Muscle of arm (tissue), 14 donors: ENCODE data around the gene RSKR. TPM values are rescaled to one million over a fixed set of nuclear protein-coding genes. Genes with fewer than 3 reads are reported as not detected.
"Not testable (repeated sequence)": the region's sequence is repeated elsewhere in the genome, so short reads cannot be mapped to it uniquely, and the experiment has no call there.

Experiments used
- DNase-seq: peaks from one replicate; pipeline ENCODE4 v3.0.0-alpha.2; 2013
- long read RNA-seq, 11 donors: transcript quantifications; one replicate each; lab custom pipeline, GENCODE V29; 2026
- polyA plus RNA-seq, 12 donors: library from polyadenylated mRNA; unstranded; fragments of 120-200 nt; gene quantifications; one replicate each; pipeline ENCODE4 v1.2.1, GENCODE V29; 2013; ENCODE audit not compliant: insufficient read length in 12 of 12

The RSKR gene, protein sequence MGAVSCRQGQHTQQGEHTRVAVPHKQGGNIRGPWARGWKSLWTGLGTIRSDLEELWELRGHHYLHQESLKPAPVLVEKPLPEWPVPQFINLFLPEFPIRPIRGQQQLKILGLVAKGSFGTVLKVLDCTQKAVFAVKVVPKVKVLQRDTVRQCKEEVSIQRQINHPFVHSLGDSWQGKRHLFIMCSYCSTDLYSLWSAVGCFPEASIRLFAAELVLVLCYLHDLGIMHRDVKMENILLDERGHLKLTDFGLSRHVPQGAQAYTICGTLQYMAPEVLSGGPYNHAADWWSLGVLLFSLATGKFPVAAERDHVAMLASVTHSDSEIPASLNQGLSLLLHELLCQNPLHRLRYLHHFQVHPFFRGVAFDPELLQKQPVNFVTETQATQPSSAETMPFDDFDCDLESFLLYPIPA
- 10 to 100 TPM in 9 of 12 donors, 1 to 10 TPM in 2, not detected in 1; 8.0 to 32.5 (median 16.8) TPM for polyA plus RNA-seq
- long read RNA-seq, donor 1, transcript SGK494-211 (1 exons, 2,975 nt): major isoform, 15 of 15 reads
- long read RNA-seq, donor 1, partial matches to known transcripts: 0 of 15 reads
- long read RNA-seq, donor 1, other reads (novel, unspliced or antisense): 0 of 15 reads
- long read RNA-seq, donor 2, transcript SGK494-211 (1 exons, 2,975 nt): major isoform, 7 of 7 reads
- long read RNA-seq, donor 2, partial matches to known transcripts: 0 of 7 reads
- long read RNA-seq, donor 2, other reads (novel, unspliced or antisense): 0 of 7 reads
- long read RNA-seq, donor 3, partial matches to known transcripts: 0 of 2 reads
- long read RNA-seq, donor 3, other reads (novel, unspliced or antisense): 0 of 2 reads
- long read RNA-seq, donor 4, transcript SGK494-211 (1 exons, 2,975 nt): major isoform, 6 of 6 reads
- long read RNA-seq, donor 4, partial matches to known transcripts: 0 of 6 reads
- long read RNA-seq, donor 4, other reads (novel, unspliced or antisense): 0 of 6 reads
- long read RNA-seq, donor 5, transcript SGK494-211 (1 exons, 2,975 nt): major isoform, 15 of 15 reads
- long read RNA-seq, donor 5, partial matches to known transcripts: 0 of 15 reads
- long read RNA-seq, donor 5, other reads (novel, unspliced or antisense): 0 of 15 reads
- long read RNA-seq, donor 6, transcript SGK494-211 (1 exons, 2,975 nt): major isoform, 6 of 6 reads
- long read RNA-seq, donor 6, partial matches to known transcripts: 0 of 6 reads
- long read RNA-seq, donor 6, other reads (novel, unspliced or antisense): 0 of 6 reads
- long read RNA-seq, donor 7, transcript SGK494-211 (1 exons, 2,975 nt): major isoform, 5 of 5 reads
- long read RNA-seq, donor 7, partial matches to known transcripts: 0 of 5 reads
- long read RNA-seq, donor 7, other reads (novel, unspliced or antisense): 0 of 5 reads
- long read RNA-seq, donor 8, transcript SGK494-211 (1 exons, 2,975 nt): major isoform, 10 of 10 reads
- long read RNA-seq, donor 8, partial matches to known transcripts: 0 of 10 reads
- long read RNA-seq, donor 8, other reads (novel, unspliced or antisense): 0 of 10 reads
- long read RNA-seq, donor 9, partial matches to known transcripts: 0 of 3 reads
- long read RNA-seq, donor 9, other reads (novel, unspliced or antisense): 0 of 3 reads
- long read RNA-seq, donor 10, transcript SGK494-211 (1 exons, 2,975 nt): major isoform, 8 of 8 reads
- long read RNA-seq, donor 10, partial matches to known transcripts: 0 of 8 reads
- long read RNA-seq, donor 10, other reads (novel, unspliced or antisense): 0 of 8 reads
- long read RNA-seq, donor 11, transcript SGK494-211 (1 exons, 2,975 nt): major isoform, 13 of 13 reads
- long read RNA-seq, donor 11, partial matches to known transcripts: 0 of 13 reads
- long read RNA-seq, donor 11, other reads (novel, unspliced or antisense): 0 of 13 reads

GRCh38 chr17:28613931-28614381 lies at the start of gene RSKR:
RSKR (minus strand) TSS chr17:28614185; CDS start chr17:28614161, 24 bp downstream.
- no peak for DNase-seq

GRCh38 chr17:28663723-28664122 lies 49.7 kb upstream of the RSKR start:
- no peak for DNase-seq

GRCh38 chr17:28662527-28662829 lies 48.5 kb upstream of the RSKR start:
- no peak for DNase-seq

- DNase-seq: peak; percentile 96
Observed at GRCh38 chr17:28661635-28662526, 47.9 kb upstream of the RSKR start, which contains the start of the genes SDF2 and SUPT6H. SDF2 (minus strand) TSS chr17:28661906; CDS start chr17:28661876, 30 bp downstream. SUPT6H (plus strand) TSS chr17:28662205; CDS start chr17:28673402, 11,197 bp downstream.

- DNase-seq: not testable (repeated sequence)
Observed at GRCh38 chr17:28659497-28659881, 45.5 kb upstream of the RSKR start.

- not testable (repeated sequence) for DNase-seq
Observed at GRCh38 chr17:28658766-28659496, 44.9 kb upstream of the RSKR start.

GRCh38 chr17:28658342-28658741 lies 44.4 kb upstream of the RSKR start:
- DNase-seq: not testable (repeated sequence)

- no peak for DNase-seq
Observed at GRCh38 chr17:28657756-28658155, 43.8 kb upstream of the RSKR start.

DNA sequence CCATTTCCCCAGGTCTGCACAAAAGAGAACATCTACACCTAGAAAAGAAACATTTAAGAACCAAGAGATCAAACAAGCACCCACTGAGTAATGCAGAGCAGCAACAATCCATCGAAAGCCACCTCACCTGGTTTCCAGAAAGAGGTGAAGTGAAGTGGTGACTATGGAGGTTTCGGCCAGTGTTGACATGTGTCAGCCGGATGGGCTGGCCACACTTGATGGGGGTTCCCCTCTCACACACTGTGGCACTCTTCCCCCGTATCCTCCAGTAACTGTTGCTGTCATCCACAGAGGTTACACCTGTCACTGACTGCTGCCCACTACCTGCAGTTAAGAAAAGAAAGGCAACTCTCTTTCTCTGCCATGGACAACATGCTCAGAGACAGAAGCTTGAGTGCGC lies 41.2 kb upstream of the RSKR start:
- DNase-seq: no peak

DNA sequence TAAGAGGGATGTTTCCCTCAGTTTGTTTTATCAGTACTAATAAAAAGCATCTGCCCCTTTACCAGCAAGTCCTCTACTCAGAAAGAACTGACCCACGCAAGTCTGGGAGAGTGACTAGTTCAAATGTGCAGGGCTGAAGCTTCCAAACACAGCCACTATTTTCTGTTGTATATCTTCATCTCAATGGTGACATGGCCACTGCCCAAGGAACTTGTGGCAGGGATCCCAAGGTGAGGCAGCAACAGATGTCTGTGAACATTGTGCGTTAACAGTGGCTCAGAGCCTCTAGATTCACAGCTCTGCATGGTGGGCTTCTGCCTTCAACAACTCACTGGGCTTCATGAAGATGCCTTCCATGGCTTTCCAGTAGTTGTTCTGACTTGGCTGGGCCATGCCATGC lies 34.7 kb upstream of the RSKR start:
- no peak for DNase-seq

DNA sequence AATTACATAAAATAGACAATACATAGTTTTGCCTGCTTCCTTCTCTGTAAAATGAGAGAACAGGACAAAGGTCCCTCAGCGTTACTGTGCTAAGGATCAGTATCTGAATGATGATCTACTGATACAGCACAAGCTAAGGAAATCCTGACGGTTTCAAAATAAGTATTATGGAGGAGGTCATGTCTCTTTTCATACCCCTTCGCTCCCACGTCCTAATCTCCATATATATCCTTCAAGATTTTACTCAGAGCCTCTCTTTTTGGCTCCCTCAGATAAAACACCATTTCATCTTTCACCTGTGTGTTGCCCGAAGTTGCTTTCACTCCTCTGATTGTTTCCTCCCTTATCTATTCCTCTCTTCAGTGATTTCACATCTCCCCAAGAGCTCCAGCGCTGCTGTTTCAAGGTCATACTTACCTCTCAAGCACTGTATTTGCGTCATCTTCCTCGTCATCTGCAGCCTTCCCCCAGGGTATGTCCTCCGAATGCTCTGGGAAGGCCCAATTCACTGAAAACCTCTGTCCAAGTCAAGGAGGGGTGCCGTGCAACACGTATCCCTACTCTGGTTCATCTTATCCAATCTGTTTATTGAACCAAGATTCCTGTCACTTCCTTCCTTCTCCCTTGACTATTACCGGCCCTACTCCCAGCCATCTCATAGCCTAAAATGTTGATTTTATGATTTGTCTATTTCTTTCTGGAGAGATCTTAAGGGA lies 32.2 kb upstream of the RSKR start:
- DNase-seq: no peak

GRCh38 chr17:28645576-28645939 lies 31.6 kb upstream of the RSKR start:
- no peak for DNase-seq

GRCh38 chr17:28644787-28645575 lies 31.0 kb upstream of the RSKR start, which contains the start of gene BLTP2:
BLTP2 (minus strand) TSS chr17:28645158; CDS start chr17:28645056, 102 bp downstream.
- DNase-seq: peak; percentile 96

DNA sequence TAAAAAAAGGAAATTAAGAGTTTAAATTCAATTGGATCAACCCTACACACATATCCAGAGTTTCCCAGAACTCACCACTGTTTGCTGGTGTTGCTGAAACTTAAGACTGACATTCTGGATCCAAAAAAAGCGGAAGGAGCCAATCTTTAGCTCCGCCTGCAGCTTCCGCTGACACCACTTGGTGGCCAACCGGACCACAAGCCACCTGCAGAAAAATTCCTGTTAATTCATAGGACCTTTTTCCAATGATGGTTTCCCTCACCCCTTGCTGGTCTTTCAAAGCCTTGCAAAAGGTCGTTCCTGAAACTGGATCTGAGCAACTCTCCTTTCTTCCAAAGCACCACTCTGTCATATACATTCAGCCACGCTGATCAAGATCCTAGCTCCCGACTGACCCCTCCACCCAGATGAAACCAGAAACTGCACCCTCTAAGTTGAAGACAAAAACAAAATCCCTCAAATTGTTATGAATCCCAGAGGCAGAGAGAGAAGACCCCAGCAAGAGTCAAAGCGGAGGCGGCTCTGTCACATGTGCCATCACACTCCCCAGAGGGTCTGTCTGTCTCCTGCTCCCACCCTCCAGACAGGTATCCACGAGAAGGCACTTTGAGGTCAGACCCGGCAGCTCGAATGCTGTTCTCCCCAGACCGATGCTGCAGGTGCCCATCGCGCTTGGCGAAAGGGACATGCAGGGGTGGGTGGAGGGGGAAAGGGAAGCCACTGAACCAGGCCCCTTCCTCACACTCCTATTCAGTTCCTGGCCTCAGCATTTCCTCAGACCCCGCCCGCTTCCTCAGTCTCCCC lies 30.2 kb upstream of the RSKR start:
- peak; percentile 24 for DNase-seq

DNA sequence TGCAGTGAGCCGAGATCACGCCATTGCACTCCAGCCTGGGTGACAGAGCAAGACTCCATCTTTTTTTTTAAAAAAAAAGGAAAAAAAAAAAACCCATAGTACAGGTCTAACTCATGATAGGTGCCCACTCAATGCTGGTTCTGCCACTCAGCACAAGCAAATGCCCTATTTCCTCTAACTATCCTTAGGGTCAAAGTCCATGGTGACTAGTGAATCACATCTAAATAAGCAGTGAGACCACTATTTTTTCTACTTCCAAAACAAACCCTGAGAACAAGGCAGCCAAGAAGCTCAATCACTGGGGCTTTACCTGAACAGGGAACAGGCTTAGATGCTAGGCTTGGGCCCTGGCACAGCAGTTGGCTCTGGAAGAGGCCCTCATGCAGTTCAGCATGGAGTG lies 27.6 kb upstream of the RSKR start:
- no peak for DNase-seq

DNA sequence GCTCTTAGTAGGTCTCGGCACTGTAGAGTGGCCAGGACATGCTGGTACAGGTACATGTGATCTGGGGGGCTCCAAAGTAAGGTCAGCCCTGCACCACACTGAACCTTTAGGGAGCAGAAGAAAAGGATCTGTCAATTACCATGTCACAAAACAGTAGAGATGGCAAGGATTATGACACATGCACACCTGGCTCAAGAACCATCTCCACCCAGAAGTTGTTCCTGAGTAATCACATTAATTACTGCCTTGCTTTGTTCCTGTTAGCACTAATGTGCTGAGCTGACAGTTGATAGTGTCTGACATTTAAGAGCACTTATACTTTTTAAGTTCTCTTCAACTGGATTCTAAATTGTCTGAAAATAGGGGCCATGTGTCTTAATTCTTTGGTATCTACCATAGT lies 21.5 kb upstream of the RSKR start:
- DNase-seq: no peak
